ENCODE measurements around the gene TNNC2.

GRCh38 chr20:45822857-45823256 is 4.3 kb downstream of the TNNC2 start:
- no peak for TF ChIP-seq POLR2A (IDR thresholded peaks at IDR 0.05; ENCODE audit: extremely low read depth, insufficient read length)
- TF ChIP-seq CTCF (IDR thresholded peaks at IDR 0.05; ENCODE audit: low read depth, low read length) = no peak
- TF ChIP-seq, protein P1, sequence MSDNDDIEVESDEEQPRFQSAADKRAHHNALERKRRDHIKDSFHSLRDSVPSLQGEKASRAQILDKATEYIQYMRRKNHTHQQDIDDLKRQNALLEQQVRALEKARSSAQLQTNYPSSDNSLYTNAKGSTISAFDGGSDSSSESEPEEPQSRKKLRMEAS (IDR thresholded peaks at IDR 0.05; ENCODE audit: low read depth, low read length) = no peak
